ENCODE measurements around the gene CA11. TPM values are rescaled to one million over a fixed set of nuclear protein-coding genes. Genes with fewer than 3 reads are reported as not detected.
"Not testable (repeated sequence)": the region's sequence is repeated elsewhere in the genome, so short reads cannot be mapped to it uniquely, and the experiment has no call there.

CA11 gene
- total RNA-seq, 1 donor from 2014 or later = 9.5 TPM

DNA sequence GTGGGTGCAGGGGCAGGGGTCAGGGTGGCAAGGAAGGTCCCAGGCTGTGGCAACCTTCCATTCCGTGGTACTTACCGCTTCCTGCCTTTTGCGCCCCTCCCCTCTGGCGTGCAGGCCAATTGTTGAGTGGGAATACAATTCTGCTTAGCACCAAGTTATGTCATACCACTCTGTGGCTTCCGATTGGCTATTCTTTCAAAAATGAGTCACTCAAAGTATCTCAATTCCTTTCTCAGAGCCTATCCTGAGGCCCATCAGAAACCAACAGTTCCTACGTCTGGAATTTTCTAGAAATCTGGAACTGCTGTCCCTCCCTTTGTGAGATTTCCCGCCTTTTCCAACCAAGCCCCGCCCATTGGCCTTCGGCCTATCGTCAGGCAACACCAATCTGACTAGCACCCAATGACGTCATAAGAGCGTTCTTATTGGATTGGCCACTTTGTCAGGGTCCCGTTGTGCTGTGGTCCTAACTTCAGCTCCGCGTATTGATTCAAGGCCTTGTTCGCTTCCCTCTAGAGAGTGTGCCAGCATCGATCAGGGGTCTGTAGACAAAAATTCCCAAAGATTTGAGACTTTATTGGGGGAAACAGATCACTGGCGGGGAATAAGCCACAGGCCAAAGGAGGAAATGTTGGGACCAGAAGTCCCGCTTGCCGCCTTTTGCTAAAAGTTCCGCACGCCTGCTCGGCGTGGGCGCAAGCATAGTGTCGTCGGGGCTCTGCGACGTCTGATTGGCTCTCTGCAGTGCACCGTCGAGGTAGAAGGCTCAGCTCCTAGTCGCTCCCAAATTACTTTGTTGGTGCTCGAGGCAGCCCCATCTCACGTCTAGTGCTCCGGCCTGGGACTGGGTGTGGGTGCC, 15.1 kb upstream of the CA11 start:
- intact Hi-C loops (cut with DNase I) = no loop called here
- peak overlapping the region; percentile 65 for H3K27ac ChIP-seq

DNA sequence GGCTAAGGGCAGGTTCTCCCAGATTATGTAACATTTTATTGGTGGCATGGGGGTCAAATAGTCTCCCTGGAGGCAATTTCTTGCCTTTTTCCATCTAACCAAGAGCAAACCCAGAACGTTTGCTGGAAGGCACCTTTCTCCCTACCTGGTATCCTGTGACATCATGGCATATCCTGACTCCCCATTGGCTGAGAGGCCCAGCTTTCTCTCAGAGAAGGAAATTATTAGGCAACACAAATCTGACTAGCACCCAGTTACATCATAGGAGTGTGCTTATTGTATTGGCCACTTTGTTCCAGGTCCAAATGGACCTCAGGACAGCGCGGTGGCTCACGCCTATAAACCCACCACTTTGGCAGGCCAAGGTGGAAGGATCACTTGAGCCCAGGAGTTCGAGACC, 13.8 kb upstream of the CA11 start:
- TF ChIP-seq, protein P1, sequence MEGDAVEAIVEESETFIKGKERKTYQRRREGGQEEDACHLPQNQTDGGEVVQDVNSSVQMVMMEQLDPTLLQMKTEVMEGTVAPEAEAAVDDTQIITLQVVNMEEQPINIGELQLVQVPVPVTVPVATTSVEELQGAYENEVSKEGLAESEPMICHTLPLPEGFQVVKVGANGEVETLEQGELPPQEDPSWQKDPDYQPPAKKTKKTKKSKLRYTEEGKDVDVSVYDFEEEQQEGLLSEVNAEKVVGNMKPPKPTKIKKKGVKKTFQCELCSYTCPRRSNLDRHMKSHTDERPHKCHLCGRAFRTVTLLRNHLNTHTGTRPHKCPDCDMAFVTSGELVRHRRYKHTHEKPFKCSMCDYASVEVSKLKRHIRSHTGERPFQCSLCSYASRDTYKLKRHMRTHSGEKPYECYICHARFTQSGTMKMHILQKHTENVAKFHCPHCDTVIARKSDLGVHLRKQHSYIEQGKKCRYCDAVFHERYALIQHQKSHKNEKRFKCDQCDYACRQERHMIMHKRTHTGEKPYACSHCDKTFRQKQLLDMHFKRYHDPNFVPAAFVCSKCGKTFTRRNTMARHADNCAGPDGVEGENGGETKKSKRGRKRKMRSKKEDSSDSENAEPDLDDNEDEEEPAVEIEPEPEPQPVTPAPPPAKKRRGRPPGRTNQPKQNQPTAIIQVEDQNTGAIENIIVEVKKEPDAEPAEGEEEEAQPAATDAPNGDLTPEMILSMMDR (IDR thresholded peaks at IDR 0.05) = no peak
- DNase-seq = no peak
- no peaks in the 10 kb centered on the region for H3K27me3 ChIP-seq
- intact Hi-C loops (cut with DNase I) = no loop called here
- no peak overlapping the region for H3K27ac ChIP-seq
- H3K9me3 ChIP-seq = no peaks in the 10 kb centered on the region
- peaks cover 3% of the 10 kb centered on the region for H3K4me1 ChIP-seq
- ATAC-seq = peak; percentile 75
- no peaks in the 10 kb centered on the region for H3K36me3 ChIP-seq
- no peak overlapping the region for H3K4me3 ChIP-seq

More for the DNA sequence above, 15.1 kb upstream of the CA11 start:
- no peaks in the 10 kb centered on the region for H3K36me3 ChIP-seq
- H3K4me1 ChIP-seq = peaks cover 3% of the 10 kb centered on the region
- H3K9me3 ChIP-seq = no peaks in the 10 kb centered on the region
- peak overlapping the region; percentile 1 for H3K4me3 ChIP-seq
- no peaks in the 10 kb centered on the region for H3K27me3 ChIP-seq
- TF ChIP-seq, protein P1 (IDR thresholded peaks at IDR 0.05) = no peak
- ATAC-seq = peak; percentile 87
- DNase-seq = peak; percentile 90

DNA sequence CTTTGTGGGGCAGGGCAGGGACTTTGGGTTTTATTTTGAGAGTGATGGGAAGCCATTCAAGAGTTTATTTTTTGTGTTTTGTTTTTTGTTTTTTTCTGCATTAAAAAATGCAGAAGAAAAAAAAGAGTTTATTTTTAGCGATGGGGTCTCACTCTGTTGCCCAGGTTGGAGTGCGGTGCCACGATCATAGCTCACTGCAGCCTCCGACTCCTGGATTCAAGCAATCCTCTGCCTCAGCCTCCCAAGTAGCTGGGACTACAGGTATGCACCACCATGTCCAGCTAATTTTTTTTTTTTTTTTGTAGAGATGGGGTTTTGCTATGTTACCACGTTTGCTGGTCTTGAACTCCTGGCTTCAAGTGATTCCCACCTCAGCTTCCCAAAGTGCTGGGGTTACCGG, 12.5 kb upstream of the CA11 start:
- DNase-seq = no peak
- intact Hi-C loops (cut with DNase I) = no loop called here

DNA sequence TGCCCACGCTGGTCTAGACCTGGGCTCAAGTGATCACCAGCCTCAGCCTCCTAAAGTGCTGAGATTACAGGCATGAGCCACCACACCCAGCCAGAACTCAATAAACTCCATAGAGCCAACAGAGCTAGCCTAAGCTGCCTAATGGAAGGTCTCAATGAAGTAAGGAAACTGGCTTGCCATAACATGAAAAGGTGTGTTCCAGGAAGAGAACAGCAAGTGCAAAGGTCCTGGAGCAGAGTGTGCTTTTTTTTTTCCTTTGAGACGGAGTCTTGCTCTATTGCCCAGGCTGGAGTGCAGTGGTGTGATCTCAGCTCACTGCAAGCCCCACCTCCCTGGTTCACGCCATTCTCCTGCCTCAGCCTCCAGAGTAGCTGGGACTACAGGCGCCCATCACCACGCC, 11.8 kb upstream of the CA11 start:
- H3K9me3 ChIP-seq; ATAC-seq; H3K4me1 ChIP-seq; intact Hi-C loops (cut with DNase I); H3K27me3 ChIP-seq; H3K27ac ChIP-seq; H3K4me3 ChIP-seq; H3K36me3 ChIP-seq; DNase-seq: not testable (repeated sequence)

More for the DNA sequence above, 12.5 kb upstream of the CA11 start:
- Histone ChIP-seq H3K4me3 (no peak overlapping the region), H3K27ac (no peak overlapping the region), H3K9me3 (no peaks in the 10 kb centered on the region), H3K36me3 (no peaks in the 10 kb centered on the region), H3K27me3 (no peaks in the 10 kb centered on the region), H3K4me1 (peaks cover 3% of the 10 kb centered on the region)
- TF ChIP-seq, protein P1 (IDR thresholded peaks at IDR 0.05) = no peak
- no peak for ATAC-seq

DNA sequence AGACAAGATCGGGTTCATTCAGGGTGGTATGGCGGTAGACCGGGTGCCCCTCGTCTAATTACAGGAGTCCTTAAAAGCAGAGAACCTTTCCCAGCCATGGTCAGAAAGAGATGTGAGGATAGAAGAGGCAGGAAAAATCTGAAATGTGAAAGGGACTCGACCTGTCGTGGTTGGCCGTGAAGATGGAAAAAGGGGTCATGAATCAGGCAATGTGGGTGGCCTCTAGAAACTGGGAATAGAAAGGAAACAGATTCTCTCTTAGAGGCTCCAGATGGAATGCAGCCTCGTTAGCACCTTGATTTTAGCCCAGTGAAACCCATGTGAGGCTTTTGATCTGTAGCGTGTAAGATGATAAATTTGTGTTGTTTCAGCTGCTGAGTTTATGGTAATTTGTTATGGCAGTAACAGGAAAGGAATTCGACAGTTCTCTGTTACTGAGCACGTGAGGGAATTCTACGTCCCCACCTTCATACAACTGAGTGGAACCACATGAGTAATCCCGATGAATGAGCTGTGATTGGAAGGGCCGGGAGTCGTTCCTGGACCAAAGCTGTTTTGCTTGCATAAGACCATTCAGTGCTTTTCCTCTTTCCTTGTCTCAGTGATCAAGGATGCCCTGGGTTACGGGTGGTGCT, 11.0 kb upstream of the CA11 start:
- no peak overlapping the region for H3K27ac ChIP-seq
- intact Hi-C loops (cut with DNase I) = no loop called here
- TF ChIP-seq, protein P1 (IDR thresholded peaks at IDR 0.05) = no peak
- no peak for ATAC-seq
- H3K36me3 ChIP-seq = no peaks in the 10 kb centered on the region
- H3K4me3 ChIP-seq = no peak overlapping the region
- H3K4me1 ChIP-seq = peaks cover 3% of the 10 kb centered on the region
- no peak for DNase-seq
- H3K27me3 ChIP-seq = no peaks in the 10 kb centered on the region
- H3K9me3 ChIP-seq = no peaks in the 10 kb centered on the region

Measured in upper lobe of right lung (tissue), 1 donor.